ENCODE measurements around the gene CYB561D2. TPM values are rescaled to one million over a fixed set of nuclear protein-coding genes. Genes with fewer than 3 reads are reported as not detected.

Gene CYB561D2
- total and polyA plus RNA-seq, 8 donors = 8.6 to 30.4 (median 14.0) TPM

DNA sequence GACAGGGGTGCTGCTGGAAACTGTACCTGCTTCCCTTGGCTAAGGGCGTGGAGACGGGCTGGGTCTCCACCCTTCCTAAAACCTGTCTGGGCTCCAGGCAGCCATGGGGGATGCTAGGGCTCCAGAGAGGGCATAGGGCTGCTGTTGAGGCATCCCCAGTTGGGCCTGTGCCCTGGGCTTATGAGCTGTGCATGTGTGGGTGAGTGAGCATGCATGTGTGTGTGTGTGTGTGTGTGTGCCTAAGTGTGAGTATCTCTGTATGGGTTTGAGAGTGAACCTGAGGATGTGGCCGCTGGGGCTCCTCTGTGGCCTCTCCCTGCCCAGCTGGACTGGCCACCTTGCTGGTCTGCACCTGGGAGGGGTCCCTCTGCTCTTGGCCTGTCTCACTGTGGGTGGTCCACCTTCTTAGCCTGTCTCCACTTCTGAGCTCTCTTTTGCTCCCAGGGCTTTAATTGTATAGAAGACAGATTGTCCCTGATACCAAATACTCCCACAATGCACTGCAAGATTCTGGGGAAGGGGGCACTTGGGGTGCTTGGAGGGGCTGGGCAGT lies 20.5 kb downstream of the CYB561D2 start:
- H3K9me3 ChIP-seq = no peaks in the 10 kb centered on the region
- no peak for DNase-seq
- no peak for ATAC-seq
- peaks cover 0 to 4% (median 0%) of the 10 kb centered on the region in 3 donors for H3K4me1 ChIP-seq
- no peak for FAIRE-seq
- no peaks in the 10 kb centered on the region for H3K27me3 ChIP-seq
- WGBS, 2 donors = 85% methylated on average over 3 of the region's 3 CpGs
- intact Hi-C loops (cut with DNase I) = no loop called here
- no peaks in the 10 kb centered on the region for H3K36me3 ChIP-seq
- no peak overlapping the region for H3K27ac ChIP-seq
- TF ChIP-seq, protein P1, sequence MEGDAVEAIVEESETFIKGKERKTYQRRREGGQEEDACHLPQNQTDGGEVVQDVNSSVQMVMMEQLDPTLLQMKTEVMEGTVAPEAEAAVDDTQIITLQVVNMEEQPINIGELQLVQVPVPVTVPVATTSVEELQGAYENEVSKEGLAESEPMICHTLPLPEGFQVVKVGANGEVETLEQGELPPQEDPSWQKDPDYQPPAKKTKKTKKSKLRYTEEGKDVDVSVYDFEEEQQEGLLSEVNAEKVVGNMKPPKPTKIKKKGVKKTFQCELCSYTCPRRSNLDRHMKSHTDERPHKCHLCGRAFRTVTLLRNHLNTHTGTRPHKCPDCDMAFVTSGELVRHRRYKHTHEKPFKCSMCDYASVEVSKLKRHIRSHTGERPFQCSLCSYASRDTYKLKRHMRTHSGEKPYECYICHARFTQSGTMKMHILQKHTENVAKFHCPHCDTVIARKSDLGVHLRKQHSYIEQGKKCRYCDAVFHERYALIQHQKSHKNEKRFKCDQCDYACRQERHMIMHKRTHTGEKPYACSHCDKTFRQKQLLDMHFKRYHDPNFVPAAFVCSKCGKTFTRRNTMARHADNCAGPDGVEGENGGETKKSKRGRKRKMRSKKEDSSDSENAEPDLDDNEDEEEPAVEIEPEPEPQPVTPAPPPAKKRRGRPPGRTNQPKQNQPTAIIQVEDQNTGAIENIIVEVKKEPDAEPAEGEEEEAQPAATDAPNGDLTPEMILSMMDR (IDR thresholded peaks at IDR 0.05) = no peak
- H3K4me3 ChIP-seq = no peak overlapping the region

DNA sequence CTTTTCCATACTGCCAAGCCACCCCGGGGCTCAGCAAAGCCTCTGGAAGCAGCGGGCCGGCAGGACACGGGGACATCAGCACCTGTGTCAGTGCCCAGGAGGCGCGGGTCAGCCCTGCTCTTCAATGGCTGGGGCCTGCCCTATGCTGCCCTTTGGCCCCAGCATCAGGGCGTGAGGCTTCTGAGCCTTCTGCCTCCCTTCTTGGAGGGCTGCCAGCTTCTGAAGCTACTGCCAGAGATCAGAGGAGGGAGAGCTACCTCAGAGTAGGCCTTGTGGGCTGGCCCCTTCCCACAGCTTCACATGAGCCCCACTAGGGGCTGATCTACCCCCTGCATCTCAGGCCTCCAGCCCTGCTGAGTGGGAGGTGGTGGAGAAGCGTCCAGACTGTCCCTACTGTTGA lies 21.7 kb downstream of the CYB561D2 start:
- intact Hi-C loops (cut with DNase I) = no loop called here
- FAIRE-seq = no peak
- 53 to 67% methylated on average over 8 of the region's 8 CpGs for WGBS, 2 donors

GRCh38 chr3:50373146-50374051 lies 22.7 kb downstream of the CYB561D2 start:
- FAIRE-seq (no peak), DNase-seq (no peak), ATAC-seq (no peak)
- Histone ChIP-seq H3K27ac (no peak overlapping the region), H3K27me3 (no peaks in the 10 kb centered on the region), H3K36me3 (no peaks in the 10 kb centered on the region), H3K4me1 (no peaks in the 10 kb centered on the region), H3K9me3 (no peaks in the 10 kb centered on the region), H3K4me3 (no peak overlapping the region)
- TF ChIP-seq, protein P1 (IDR thresholded peaks at IDR 0.05) = no peak
- intact Hi-C loops (cut with DNase I) = no loop called here
- WGBS, 2 donors = 50 to 51% methylated on average over 12 of the region's 12 CpGs

More for the DNA sequence above, 21.7 kb downstream of the CYB561D2 start:
- Histone ChIP-seq H3K4me3 (no peak overlapping the region), H3K9me3 (no peaks in the 10 kb centered on the region), H3K27ac (no peak overlapping the region), H3K36me3 (no peaks in the 10 kb centered on the region), H3K4me1 (no peaks in the 10 kb centered on the region), H3K27me3 (no peaks in the 10 kb centered on the region)
- ATAC-seq = no peak
- TF ChIP-seq, protein P1 (IDR thresholded peaks at IDR 0.05) = no peak
- no peak for DNase-seq

- H3K9me3 ChIP-seq = no peaks in the 10 kb centered on the region
- DNase-seq (no peak), ATAC-seq (no peak), FAIRE-seq (no peak)
- H3K27me3 ChIP-seq = no peaks in the 10 kb centered on the region
- TF ChIP-seq, protein P1 (IDR thresholded peaks at IDR 0.05) = no peak
- H3K4me1 ChIP-seq = no peaks in the 10 kb centered on the region
- no peak overlapping the region for H3K27ac ChIP-seq
- no peak overlapping the region for H3K4me3 ChIP-seq
- no peaks in the 10 kb centered on the region for H3K36me3 ChIP-seq
- 80 to 82% methylated on average over 19 to 22 of the region's 22 CpGs for WGBS, 2 donors
- intact Hi-C loops (cut with DNase I) = no loop called here
Observed at GRCh38 chr3:50374363-50375257, 23.9 kb downstream of the CYB561D2 start.
